Measurements from ENCODE around the gene EDA. TPM values are rescaled to one million over a fixed set of nuclear protein-coding genes. Genes with fewer than 3 reads are reported as not detected.

EDA gene
- total RNA-seq, 4 donors from 2014 or later, result 0.51 to 13.5 (median 7.3) TPM

- H3K4me3 ChIP-seq, result no peak overlapping the region
- no peaks in the 10 kb centered on the region for H3K36me3 ChIP-seq
- H3K27me3 ChIP-seq, result no peaks in the 10 kb centered on the region
- H3K4me1 ChIP-seq, result no peaks in the 10 kb centered on the region
- no peak overlapping the region for H3K27ac ChIP-seq
- TF ChIP-seq POLR2A (IDR thresholded peaks at IDR 0.05) (no peak), CTCF (IDR thresholded peaks at IDR 0.05) (no peak)
- intact Hi-C loops (cut with DNase I; ENCODE audit: low total_unique reads), result no loop called here
- no peaks in the 10 kb centered on the region for H3K9me3 ChIP-seq
- DNase-seq, result no peak
Measured at GRCh38 chrX:69807400-69807799, 191.5 kb downstream of the EDA start.

- no peaks in the 10 kb centered on the region for H3K36me3 ChIP-seq
- intact Hi-C loops (cut with DNase I; ENCODE audit: low total_unique reads), result no loop called here
- DNase-seq, result no peak
- no peaks in the 10 kb centered on the region for H3K27me3 ChIP-seq
- TF ChIP-seq POLR2A (IDR thresholded peaks at IDR 0.05) (no peak), CTCF (IDR thresholded peaks at IDR 0.05) (no peak)
- H3K4me3 ChIP-seq, result no peak overlapping the region
- H3K27ac ChIP-seq, result no peak overlapping the region
- no peaks in the 10 kb centered on the region for H3K4me1 ChIP-seq
- no peaks in the 10 kb centered on the region for H3K9me3 ChIP-seq
Measured at GRCh38 chrX:69808375-69808774, 192.5 kb downstream of the EDA start.

GRCh38 chrX:69813677-69814076 is 197.8 kb downstream of the EDA start:
- Histone ChIP-seq H3K4me3 (no peak overlapping the region), H3K36me3 (no peaks in the 10 kb centered on the region), H3K27me3 (no peaks in the 10 kb centered on the region), H3K27ac (no peak overlapping the region), H3K9me3 (no peaks in the 10 kb centered on the region), H3K4me1 (no peaks in the 10 kb centered on the region)
- intact Hi-C loops (cut with DNase I; ENCODE audit: low total_unique reads), result no loop called here
- DNase-seq, result no peak
- TF ChIP-seq CTCF (IDR thresholded peaks at IDR 0.05) (no peak), POLR2A (IDR thresholded peaks at IDR 0.05) (no peak)

GRCh38 chrX:69815063-69815462 is 199.2 kb downstream of the EDA start:
- no peaks in the 10 kb centered on the region for H3K27me3 ChIP-seq
- intact Hi-C loops (cut with DNase I; ENCODE audit: low total_unique reads), result no loop called here
- no peaks in the 10 kb centered on the region for H3K4me1 ChIP-seq
- H3K27ac ChIP-seq, result no peak overlapping the region
- TF ChIP-seq POLR2A (IDR thresholded peaks at IDR 0.05), result no peak
- TF ChIP-seq CTCF (IDR thresholded peaks at IDR 0.05), result no peak
- H3K36me3 ChIP-seq, result no peaks in the 10 kb centered on the region
- no peak for DNase-seq
- H3K9me3 ChIP-seq, result no peaks in the 10 kb centered on the region
- H3K4me3 ChIP-seq, result no peak overlapping the region

- no peaks in the 10 kb centered on the region for H3K4me1 ChIP-seq
- no peak for DNase-seq
- no peak overlapping the region for H3K4me3 ChIP-seq
- H3K9me3 ChIP-seq, result no peaks in the 10 kb centered on the region
- H3K27me3 ChIP-seq, result no peaks in the 10 kb centered on the region
- no peak overlapping the region for H3K27ac ChIP-seq
- intact Hi-C loops (cut with DNase I; ENCODE audit: low total_unique reads), result no loop called here
- H3K36me3 ChIP-seq, result no peaks in the 10 kb centered on the region
- TF ChIP-seq POLR2A (IDR thresholded peaks at IDR 0.05), result no peak
- TF ChIP-seq CTCF (IDR thresholded peaks at IDR 0.05), result no peak
Measured at GRCh38 chrX:69815519-69815918, 199.6 kb downstream of the EDA start.

Data from uterus (tissue), 4 donors.